ENCODE results near the gene PHC2. TPM values are rescaled to one million over a fixed set of nuclear protein-coding genes. Genes with fewer than 3 reads are reported as not detected.

The PHC2 gene
- total and polyA plus RNA-seq, 9 of the 15 experiments (the other 6 are each of a cell fraction or from before 2014, with no cell fraction given): 3.1 to 67.6 (median 34.6) TPM

DNA sequence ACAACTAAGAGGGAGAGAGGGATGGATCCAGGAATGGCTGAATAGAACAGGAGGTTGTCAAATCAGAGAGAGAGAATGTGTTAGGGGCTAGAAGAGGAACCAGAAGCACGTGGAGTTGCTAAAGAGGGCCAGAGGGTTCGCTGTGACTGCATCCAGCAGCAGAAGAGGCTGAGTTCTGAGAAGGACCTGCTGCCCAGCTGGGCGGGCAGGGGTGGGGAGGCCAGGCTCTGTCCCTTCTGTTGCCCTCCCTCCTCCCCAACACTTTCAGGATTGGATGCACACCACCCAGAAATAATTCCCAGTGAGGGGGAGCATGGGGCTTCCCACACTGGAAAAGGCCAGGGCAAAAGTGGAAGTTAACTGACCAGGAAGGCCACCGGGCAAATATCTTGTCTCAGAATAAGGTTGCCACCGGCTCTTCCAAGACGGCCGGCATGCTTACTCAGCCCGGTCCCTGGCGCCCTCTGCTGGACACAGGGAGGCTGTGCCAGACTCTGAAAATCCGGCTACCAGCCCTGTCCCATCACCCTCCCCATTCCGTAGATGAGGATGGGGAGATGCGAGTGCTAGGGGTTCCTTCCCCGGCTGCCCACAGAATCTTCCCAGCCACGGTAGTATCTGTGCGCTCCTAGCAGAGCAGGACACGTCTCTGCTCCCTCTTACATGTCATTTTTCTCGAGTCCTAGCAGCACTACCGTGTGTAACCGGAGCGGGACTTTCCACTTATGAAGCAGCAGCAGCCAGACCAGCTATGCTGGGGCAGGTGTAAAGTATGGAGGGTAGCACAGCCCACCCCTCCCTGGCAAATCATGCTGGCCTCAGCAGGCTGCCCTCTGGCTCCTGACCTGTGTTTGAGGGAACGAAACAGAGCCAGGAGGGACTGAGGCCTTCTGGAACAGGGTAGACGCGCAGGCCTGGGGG, 63.1 kb downstream of the PHC2 start (continued):
- TF ChIP-seq TEAD1 (CRISPR knock-in tag; IDR thresholded peaks at IDR 0.05): 0 out of 4 replicates have a peak, but pooled peaks of 1 of the 2 experiments have one; percentile 22
- TF ChIP-seq ZNF133 (CRISPR knock-in tag; IDR thresholded peaks at IDR 0.05): no peak
- TF ChIP-seq, protein P1, sequence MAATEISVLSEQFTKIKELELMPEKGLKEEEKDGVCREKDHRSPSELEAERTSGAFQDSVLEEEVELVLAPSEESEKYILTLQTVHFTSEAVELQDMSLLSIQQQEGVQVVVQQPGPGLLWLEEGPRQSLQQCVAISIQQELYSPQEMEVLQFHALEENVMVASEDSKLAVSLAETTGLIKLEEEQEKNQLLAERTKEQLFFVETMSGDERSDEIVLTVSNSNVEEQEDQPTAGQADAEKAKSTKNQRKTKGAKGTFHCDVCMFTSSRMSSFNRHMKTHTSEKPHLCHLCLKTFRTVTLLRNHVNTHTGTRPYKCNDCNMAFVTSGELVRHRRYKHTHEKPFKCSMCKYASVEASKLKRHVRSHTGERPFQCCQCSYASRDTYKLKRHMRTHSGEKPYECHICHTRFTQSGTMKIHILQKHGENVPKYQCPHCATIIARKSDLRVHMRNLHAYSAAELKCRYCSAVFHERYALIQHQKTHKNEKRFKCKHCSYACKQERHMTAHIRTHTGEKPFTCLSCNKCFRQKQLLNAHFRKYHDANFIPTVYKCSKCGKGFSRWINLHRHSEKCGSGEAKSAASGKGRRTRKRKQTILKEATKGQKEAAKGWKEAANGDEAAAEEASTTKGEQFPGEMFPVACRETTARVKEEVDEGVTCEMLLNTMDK (IDR thresholded peaks at IDR 0.05; ENCODE audit: borderline replicate concordance, insufficient read depth, low read depth, low read length, poor library complexity, severe bottlenecking): peak; percentile 40
- TF ChIP-seq CHD1 (IDR thresholded peaks at IDR 0.05; ENCODE audit: low read length): no peak
- TF ChIP-seq ZFP1 (CRISPR knock-in tag; IDR thresholded peaks at IDR 0.05): no peak
- TF ChIP-seq, protein P2, sequence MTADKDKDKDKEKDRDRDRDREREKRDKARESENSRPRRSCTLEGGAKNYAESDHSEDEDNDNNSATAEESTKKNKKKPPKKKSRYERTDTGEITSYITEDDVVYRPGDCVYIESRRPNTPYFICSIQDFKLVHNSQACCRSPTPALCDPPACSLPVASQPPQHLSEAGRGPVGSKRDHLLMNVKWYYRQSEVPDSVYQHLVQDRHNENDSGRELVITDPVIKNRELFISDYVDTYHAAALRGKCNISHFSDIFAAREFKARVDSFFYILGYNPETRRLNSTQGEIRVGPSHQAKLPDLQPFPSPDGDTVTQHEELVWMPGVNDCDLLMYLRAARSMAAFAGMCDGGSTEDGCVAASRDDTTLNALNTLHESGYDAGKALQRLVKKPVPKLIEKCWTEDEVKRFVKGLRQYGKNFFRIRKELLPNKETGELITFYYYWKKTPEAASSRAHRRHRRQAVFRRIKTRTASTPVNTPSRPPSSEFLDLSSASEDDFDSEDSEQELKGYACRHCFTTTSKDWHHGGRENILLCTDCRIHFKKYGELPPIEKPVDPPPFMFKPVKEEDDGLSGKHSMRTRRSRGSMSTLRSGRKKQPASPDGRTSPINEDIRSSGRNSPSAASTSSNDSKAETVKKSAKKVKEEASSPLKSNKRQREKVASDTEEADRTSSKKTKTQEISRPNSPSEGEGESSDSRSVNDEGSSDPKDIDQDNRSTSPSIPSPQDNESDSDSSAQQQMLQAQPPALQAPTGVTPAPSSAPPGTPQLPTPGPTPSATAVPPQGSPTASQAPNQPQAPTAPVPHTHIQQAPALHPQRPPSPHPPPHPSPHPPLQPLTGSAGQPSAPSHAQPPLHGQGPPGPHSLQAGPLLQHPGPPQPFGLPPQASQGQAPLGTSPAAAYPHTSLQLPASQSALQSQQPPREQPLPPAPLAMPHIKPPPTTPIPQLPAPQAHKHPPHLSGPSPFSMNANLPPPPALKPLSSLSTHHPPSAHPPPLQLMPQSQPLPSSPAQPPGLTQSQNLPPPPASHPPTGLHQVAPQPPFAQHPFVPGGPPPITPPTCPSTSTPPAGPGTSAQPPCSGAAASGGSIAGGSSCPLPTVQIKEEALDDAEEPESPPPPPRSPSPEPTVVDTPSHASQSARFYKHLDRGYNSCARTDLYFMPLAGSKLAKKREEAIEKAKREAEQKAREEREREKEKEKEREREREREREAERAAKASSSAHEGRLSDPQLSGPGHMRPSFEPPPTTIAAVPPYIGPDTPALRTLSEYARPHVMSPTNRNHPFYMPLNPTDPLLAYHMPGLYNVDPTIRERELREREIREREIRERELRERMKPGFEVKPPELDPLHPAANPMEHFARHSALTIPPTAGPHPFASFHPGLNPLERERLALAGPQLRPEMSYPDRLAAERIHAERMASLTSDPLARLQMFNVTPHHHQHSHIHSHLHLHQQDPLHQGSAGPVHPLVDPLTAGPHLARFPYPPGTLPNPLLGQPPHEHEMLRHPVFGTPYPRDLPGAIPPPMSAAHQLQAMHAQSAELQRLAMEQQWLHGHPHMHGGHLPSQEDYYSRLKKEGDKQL (CRISPR knock-in tag; IDR thresholded peaks at IDR 0.05; ENCODE audit: borderline replicate concordance): no peak
- TF ChIP-seq, protein P3, sequence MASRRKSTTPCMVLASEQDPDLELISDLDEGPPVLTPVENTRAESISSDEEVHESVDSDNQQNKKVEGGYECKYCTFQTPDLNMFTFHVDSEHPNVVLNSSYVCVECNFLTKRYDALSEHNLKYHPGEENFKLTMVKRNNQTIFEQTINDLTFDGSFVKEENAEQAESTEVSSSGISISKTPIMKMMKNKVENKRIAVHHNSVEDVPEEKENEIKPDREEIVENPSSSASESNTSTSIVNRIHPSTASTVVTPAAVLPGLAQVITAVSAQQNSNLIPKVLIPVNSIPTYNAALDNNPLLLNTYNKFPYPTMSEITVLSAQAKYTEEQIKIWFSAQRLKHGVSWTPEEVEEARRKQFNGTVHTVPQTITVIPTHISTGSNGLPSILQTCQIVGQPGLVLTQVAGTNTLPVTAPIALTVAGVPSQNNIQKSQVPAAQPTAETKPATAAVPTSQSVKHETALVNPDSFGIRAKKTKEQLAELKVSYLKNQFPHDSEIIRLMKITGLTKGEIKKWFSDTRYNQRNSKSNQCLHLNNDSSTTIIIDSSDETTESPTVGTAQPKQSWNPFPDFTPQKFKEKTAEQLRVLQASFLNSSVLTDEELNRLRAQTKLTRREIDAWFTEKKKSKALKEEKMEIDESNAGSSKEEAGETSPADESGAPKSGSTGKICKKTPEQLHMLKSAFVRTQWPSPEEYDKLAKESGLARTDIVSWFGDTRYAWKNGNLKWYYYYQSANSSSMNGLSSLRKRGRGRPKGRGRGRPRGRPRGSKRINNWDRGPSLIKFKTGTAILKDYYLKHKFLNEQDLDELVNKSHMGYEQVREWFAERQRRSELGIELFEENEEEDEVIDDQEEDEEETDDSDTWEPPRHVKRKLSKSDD (conservative IDR thresholded peaks at IDR 0.05; ENCODE audit: low read length): no peak
- no peak for TF ChIP-seq HIVEP1 (CRISPR knock-in tag; IDR thresholded peaks at IDR 0.05)
- no peak for TF ChIP-seq NELFE (IDR thresholded peaks at IDR 0.05; ENCODE audit: insufficient read depth, insufficient read length)
- TF ChIP-seq MEF2A (IDR thresholded peaks at IDR 0.05; ENCODE audit: control insufficient read depth, low read depth, low read length): no peak
- peak; percentile 98 for TF ChIP-seq RAD21 (CRISPR knock-in tag; conservative IDR thresholded peaks at IDR 0.05 in 1 of 2, IDR thresholded peaks at IDR 0.05 in 1 of 2)
- TF ChIP-seq CC2D1A (IDR thresholded peaks at IDR 0.05): peak; percentile 74
- TF ChIP-seq, protein P4, sequence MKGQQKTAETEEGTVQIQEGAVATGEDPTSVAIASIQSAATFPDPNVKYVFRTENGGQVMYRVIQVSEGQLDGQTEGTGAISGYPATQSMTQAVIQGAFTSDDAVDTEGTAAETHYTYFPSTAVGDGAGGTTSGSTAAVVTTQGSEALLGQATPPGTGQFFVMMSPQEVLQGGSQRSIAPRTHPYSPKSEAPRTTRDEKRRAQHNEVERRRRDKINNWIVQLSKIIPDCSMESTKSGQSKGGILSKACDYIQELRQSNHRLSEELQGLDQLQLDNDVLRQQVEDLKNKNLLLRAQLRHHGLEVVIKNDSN (CRISPR knock-in tag; IDR thresholded peaks at IDR 0.05): no peak
- no peak for TF ChIP-seq SIRT6 (IDR thresholded peaks at IDR 0.05; ENCODE audit: low read depth, low read length)
- no peak for TF ChIP-seq EGR1 (conservative IDR thresholded peaks at IDR 0.05)

Measured in K562 (cell line).